PC-3 (cell line): ENCODE data around the gene PRSS8. TPM values are rescaled to one million over a fixed set of nuclear protein-coding genes. Genes with fewer than 3 reads are reported as not detected.
"Not testable (repeated sequence)": the region's sequence is repeated elsewhere in the genome, so short reads cannot be mapped to it uniquely, and the experiment has no call there.

ENCODE experiments used
- ATAC-seq: fragments of 200-7000 bp; cut with Tn5 transposase; 2 replicates; pipeline ENCODE4 v1.9.1; 2020; ENCODE audit warnings: mild to moderate bottlenecking, moderate library complexity
- BruUV-seq: library from RNA; stranded (reverse); fragments of 400-500 nt; replicated peaks from 2 replicates; lab custom pipeline; 2021; lab: Mats Ljungman, UMichigan
- CTCF ChIA-PET: fragments of 300-600 bp; sonication (Branson Sonifier 250); formaldehyde crosslinking; loops from one replicate; lab custom pipeline; 2022; ENCODE audit warnings: antibody characterized with exemption; lab: Charles Lee
- POLR2A ChIA-PET: fragments of 300-600 bp; sonication (Branson Sonifier 250); formaldehyde crosslinking; loops from one replicate; lab custom pipeline; 2022; ENCODE audit warnings: antibody characterized with exemption; ENCODE audit not compliant: unreplicated experiment; lab: Charles Lee
- DNase-seq: peaks from one replicate; pipeline ENCODE4 v3.0.0-alpha.2; 2015
- H2AFZ ChIP-seq: fragments of 300-600 bp; sonication (generic); 2 replicates; pipeline ENCODE4 v1.6.0; 2016; ENCODE audit warnings: antibody characterized with exemption, low read length
- H3F3A ChIP-seq: fragments of 300-600 bp; sonication (generic); one replicate; pipeline ENCODE4 v1.6.0; 2017; ENCODE audit warnings: antibody characterized with exemption, low read length, control low read depth, mild to moderate bottlenecking; ENCODE audit not compliant: unreplicated experiment
- H3K27ac ChIP-seq: fragments of 300-600 bp; sonication (generic); 2 replicates; pipeline ENCODE4 v1.5.1; 2016; ENCODE audit warnings: mild to moderate bottlenecking, low read length
- H3K27me3 ChIP-seq: fragments of 300-600 bp; sonication (generic); 2 replicates; pipeline ENCODE4 v1.6.1; 2016; ENCODE audit warnings: low read length, mixed read lengths
- H3K36me3 ChIP-seq: fragments of 300-600 bp; sonication (generic); 2 replicates; pipeline ENCODE4 v1.6.1; 2016; ENCODE audit warnings: low read depth, mixed run types, low read length, mixed read lengths
- H3K4me1 ChIP-seq: fragments of 300-600 bp; sonication (generic); 2 replicates; pipeline ENCODE4 v1.5.1; 2016; ENCODE audit warnings: low read length; ENCODE audit not compliant: insufficient read depth
- H3K4me2 ChIP-seq: fragments of 300-600 bp; sonication (generic); 2 replicates; pipeline ENCODE4 v1.6.0; 2016; ENCODE audit warnings: low read length
- H3K4me3 ChIP-seq: fragments of 300-600 bp; sonication (generic); 2 replicates; pipeline ENCODE4 v1.5.1; 2016; ENCODE audit warnings: mild to moderate bottlenecking, low read length, mixed read lengths
- H3K79me2 ChIP-seq: fragments of 300-600 bp; sonication (generic); 2 replicates; pipeline ENCODE4 v1.6.1; 2017; ENCODE audit warnings: low read length, mixed read lengths
- H3K9ac ChIP-seq: fragments of 300-600 bp; sonication (generic); 2 replicates; pipeline ENCODE4 v1.6.0; 2016; ENCODE audit warnings: mild to moderate bottlenecking, low read length
- H3K9me2 ChIP-seq: fragments of 300-600 bp; sonication (generic); replicated peaks from 2 replicates; pipeline ENCODE4 v1.6.1; 2016; ENCODE audit warnings: mixed run types, low read length, mixed read lengths
- H3K9me3 ChIP-seq: fragments of 300-600 bp; sonication (generic); 2 replicates; pipeline ENCODE4 v1.6.1; 2016; ENCODE audit warnings: low read length, mixed read lengths
- H4K20me1 ChIP-seq: fragments of 300-600 bp; sonication (generic); 2 replicates; pipeline ENCODE4 v1.6.1; 2016; ENCODE audit warnings: low read length, mixed read lengths
- CTCF ChIP-seq: fragments of 300-600 bp; sonication (generic); conservative IDR thresholded peaks from 2 replicates; pipeline ENCODE4 v1.5.1; 2017; ENCODE audit warnings: antibody characterized with exemption, low read depth, mild to moderate bottlenecking, low read length
- EZH2 ChIP-seq: fragments of 300-600 bp; sonication (generic); IDR thresholded peaks from one replicate; pipeline ENCODE4 v1.6.1; 2017; ENCODE audit warnings: antibody characterized with exemption, mild to moderate bottlenecking, low read length; ENCODE audit not compliant: unreplicated experiment
- EZH2phosphoT487 ChIP-seq: fragments of 300-600 bp; sonication (generic); IDR thresholded peaks from 2 replicates; pipeline ENCODE4 v1.6.1; 2018; ENCODE audit warnings: mild to moderate bottlenecking, antibody characterized with exemption, low read length, borderline replicate concordance
- intact Hi-C: fragments of 100-400 bp; cut with micrococcal nuclease; formaldehyde crosslinking; loops from 2 replicates; pipeline ENCODE4 v1.9.0; 2023
- total RNA-seq: library from RNA; depleted of rRNA; stranded (reverse); fragments of >200 nt; gene quantifications from 2 replicates; pipeline ENCODE4 v1.2.3, GENCODE V29; 2014

The PRSS8 gene
- total RNA-seq, 1 experiment from 2014 or later = 23.4 TPM

- TF ChIP-seq EZH2phosphoT487 (no peak), EZH2 (no peak), CTCF (no peak)
- DNase-seq (no peak), ATAC-seq (peak; percentile 8; the same call in 1 of the 2 replicates)
- intact Hi-C loops = no loop called here
- CTCF ChIA-PET = interaction anchor here (0.9 kb wide), 1 partner anchor 37 kb away, joined by 3 read pairs; no protein-coding TSS in a partner anchor
- H3K27me3 ChIP-seq = no peaks in the 10 kb centered on the region
- H4K20me1 ChIP-seq = peaks cover 38% of the 10 kb centered on the region
- H3K9me2 ChIP-seq = no peaks in the 10 kb centered on the region
- peak overlapping the region; percentile 95 for H3K9ac ChIP-seq
- BruUV-seq = no TSS peak
- peak overlapping the region; percentile 93 for H3K4me2 ChIP-seq
- peaks cover 12% of the 10 kb centered on the region; the same call in 1 of the 2 replicates for H3K4me1 ChIP-seq
- no peaks in the 10 kb centered on the region for H3K9me3 ChIP-seq
- peak overlapping the region; percentile 98 for H3K4me3 ChIP-seq
- peak overlapping the region; percentile 92 for H2AFZ ChIP-seq
- POLR2A ChIA-PET = interaction anchor here (0.6 to 2.0 kb wide), 2 partner anchors 37 to 282 kb away, joined by 3 to 11 read pairs; no protein-coding TSS in a partner anchor
- H3F3A ChIP-seq = no peaks in the 10 kb centered on the region
- H3K79me2 ChIP-seq = peaks cover 50% of the 10 kb centered on the region
- H3K27ac ChIP-seq = no peak overlapping the region
- H3K36me3 ChIP-seq = peaks cover 30% of the 10 kb centered on the region
Measured at GRCh38 chr16:31179219-31179746, 43.8 kb upstream of the PRSS8 start.

GRCh38 chr16:31177136-31177535 is 41.6 kb upstream of the PRSS8 start:
- Histone ChIP-seq H3K9ac (no peak overlapping the region), H3K27ac (no peak overlapping the region), H3K9me3 (no peaks in the 10 kb centered on the region), H3K27me3 (no peaks in the 10 kb centered on the region), H3K9me2 (no peaks in the 10 kb centered on the region), H3K4me1 (peaks cover 6% of the 10 kb centered on the region; the same call in 1 of the 2 replicates), H2AFZ (no peak overlapping the region), H3F3A (no peaks in the 10 kb centered on the region), H3K79me2 (peaks cover 29% of the 10 kb centered on the region), H3K4me2 (no peak overlapping the region), H4K20me1 (peaks cover 17% of the 10 kb centered on the region), H3K4me3 (no peak overlapping the region), H3K36me3 (peaks cover 8% of the 10 kb centered on the region)
- no peak for ATAC-seq
- ChIA-PET POLR2A (no interaction called here), CTCF (no interaction called here)
- peak; percentile 73 for DNase-seq
- TF ChIP-seq CTCF (no peak), EZH2phosphoT487 (no peak), EZH2 (no peak)
- no TSS peak for BruUV-seq
- intact Hi-C loops = no loop called here

GRCh38 chr16:31170048-31170447 is 34.5 kb upstream of the PRSS8 start:
- H3K27ac ChIP-seq, H3K79me2 ChIP-seq, H4K20me1 ChIP-seq, H3K9ac ChIP-seq, BruUV-seq, POLR2A ChIA-PET, H3K9me3 ChIP-seq, DNase-seq, H3K4me1 ChIP-seq, H3K9me2 ChIP-seq, intact Hi-C loops, CTCF ChIA-PET, H3K4me3 ChIP-seq, ATAC-seq, H3K27me3 ChIP-seq, H3K36me3 ChIP-seq, H3K4me2 ChIP-seq, H2AFZ ChIP-seq, H3F3A ChIP-seq: not testable (repeated sequence)
